ENCODE results near the gene GCG.
A peak's percentile ranks its signal among the peaks of the same experiment; 100 is the strongest.

The GCG gene

DNA sequence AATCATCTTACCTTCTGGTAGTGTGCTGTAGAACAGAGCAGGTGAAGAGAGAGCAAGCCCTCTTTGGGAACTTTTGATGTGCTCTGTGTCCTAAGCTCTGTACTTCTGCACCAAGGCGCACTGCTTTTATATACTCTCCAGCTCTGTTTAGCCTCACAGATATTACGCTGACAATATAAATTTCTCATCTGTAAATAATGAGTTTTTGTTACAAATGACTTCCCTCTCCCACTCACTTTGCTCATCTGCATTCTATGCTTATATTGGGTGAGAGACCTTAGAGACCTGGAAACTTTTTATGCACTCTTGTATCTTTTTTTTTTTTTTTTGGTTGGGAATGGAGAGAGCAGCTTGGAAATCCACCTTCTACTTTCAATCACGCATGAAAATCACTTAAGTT lies at the start of gene GCG:
Gene GCG (minus strand): TSS at position 101 of the 400 bp plus-strand sequence. CDS start 3,069 bp downstream, outside the sequence.
- DNase-seq = no peak

DNA sequence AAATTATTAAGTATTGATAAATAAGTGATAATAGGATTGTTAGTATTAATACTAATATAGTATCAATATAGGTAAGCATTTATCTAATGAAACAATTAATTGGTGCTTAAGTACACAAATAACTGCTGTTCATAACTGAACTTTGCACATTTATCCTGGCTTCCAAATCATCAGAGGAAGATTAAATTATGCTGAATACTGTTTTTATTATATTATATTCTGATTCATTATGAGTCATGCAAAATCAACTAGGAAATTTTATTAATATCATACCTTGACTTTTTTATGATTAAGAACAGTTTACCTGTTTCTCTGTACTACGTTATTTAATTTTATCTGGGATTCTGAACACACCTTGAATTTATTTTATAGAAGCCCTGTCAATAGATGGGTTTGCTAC lies 48.6 kb upstream of the GCG start:
- no peak for DNase-seq

DNA sequence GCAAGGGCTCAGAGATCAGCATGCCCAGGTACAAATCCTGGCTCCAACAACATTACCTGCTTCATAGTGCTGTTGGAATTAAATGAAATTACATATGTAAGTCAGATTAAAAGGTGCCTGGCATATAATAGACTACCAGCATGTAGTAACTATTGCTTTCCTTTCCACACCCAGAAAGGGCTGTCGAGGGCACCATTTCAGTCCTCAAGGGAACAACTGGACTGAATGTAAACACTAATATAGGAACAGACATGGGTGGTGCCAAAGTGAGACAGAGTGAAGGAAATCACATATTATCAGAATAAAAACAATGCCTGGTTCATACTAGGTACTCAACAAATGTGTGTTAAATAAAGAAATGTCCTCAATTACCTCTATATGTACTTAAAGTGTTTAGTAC lies 47.9 kb upstream of the GCG start:
- no peak for DNase-seq

DNA sequence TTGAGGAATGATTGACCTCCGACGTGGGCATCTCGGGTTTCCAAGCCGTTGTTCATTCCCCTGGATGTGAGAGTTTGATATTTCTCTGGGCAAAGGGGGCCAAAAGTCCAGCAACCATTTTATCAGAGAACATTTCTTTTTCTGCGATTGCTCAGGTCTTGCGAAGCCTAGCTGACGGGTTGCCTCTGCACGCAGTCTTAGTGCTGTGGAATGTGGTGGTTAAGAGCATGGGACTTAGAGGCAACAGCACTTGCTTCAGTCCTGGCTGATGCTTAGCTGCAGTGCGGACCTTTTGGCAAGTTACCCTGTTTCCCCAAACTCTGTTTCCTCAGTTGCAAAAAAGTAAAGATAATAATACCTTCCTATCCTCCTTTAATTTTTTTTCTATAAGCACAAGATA lies 46.2 kb upstream of the GCG start:
- DNase-seq = peak; percentile 8

DNA sequence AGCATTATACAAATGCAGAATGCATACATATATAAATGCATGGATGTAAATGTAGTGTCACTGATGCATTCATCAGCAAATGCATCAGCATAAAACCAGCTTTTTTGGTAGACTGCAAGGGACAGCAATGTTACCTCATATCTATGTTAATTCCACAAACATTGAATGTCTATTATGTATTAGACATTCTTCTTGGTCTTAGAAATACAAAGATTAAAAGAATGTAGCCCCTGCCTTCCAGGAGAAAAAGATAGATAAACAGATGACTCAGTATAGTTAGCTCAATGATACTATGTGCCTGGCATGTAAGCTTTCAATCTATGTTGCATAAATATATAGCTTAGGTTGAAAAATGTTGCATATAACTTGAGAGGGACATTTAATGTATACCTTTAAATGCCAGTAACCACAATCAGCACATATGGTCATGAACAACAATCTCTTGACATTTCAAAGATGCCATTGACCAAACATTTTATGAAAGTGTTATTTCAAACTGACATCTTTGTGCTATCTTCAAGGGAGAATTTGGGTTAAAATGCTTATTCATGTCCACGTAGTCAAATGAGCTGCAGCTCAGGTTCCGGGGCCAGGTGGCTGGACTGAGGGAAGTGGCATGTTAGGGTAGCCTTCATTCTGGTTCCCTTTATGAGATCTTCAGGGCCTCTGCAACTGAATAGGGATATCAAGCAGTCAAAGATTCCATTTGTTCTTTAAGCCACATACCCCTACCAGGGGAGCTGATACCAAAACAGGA lies 45.2 kb upstream of the GCG start:
- DNase-seq = peak; percentile 73

DNA sequence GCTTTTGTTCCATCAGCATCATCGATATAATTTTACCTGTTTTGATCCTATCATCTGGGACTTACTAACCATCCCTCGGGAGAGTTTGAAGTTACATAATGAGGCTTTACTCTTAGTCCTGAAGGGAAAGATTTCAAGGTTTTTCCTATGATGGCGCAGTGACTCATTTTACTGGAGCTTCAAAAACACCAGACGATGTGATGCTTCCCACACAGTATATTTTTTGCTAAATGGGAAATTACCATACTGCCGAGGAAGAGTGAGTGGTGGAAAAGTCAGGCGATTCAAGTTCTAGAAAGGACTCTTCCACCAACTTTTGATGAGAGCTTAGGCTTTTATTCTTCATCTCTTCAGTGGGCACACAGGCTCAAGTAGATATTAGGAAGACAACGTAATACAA lies 44.6 kb upstream of the GCG start:
- peak; percentile 86 for DNase-seq

DNA sequence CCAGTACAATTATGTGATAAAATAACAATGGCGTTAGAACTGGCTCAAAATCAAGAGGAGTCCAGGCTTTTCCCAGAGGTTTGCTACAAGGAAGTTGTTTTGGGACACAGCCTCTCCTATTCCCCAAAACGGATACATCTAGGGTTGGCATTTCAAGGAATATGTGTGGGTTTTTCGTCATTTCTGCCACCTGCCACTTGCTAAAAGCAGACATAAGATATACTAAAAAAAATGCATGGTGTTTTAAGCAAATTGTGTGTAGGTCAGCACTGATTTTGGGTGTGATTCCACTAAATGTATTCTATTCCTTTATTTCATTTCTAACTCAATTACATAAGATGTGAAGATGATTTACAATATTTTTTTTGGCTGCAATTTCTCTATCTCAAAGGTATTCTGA lies 36.4 kb upstream of the GCG start:
- DNase-seq = no peak

DNA sequence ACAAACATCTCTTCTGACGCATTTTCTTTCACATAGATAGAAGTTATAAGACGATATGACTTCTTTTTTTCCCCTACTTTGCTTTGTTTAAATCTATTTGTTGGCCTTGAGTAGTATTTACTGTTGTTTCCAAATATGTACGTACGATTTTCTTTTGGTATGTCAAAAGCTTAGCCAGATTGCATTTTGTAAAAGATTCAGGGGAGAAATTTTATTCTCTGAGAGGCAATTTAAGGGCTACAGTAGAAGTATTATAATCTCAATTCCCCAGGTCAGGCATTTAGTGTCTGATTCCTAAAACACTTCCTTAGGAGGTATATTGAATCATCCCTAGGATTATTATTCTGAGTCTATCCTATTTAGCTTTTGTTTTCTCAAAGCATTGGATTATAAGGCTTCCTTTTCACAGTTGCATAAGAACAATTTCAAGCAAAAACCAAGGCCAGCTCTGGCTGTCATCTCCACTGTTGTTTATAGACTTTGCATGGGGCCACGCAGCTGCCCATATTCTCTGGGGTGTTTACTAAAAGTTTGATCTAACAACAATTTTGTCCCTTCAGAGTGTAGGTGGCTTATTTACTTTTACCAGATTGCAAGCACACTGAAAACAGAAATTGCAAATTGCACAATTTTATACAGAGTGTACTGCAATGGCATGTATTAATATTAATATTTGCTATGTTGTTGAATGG lies 33.6 kb upstream of the GCG start:
- DNase-seq = no peak

DNA sequence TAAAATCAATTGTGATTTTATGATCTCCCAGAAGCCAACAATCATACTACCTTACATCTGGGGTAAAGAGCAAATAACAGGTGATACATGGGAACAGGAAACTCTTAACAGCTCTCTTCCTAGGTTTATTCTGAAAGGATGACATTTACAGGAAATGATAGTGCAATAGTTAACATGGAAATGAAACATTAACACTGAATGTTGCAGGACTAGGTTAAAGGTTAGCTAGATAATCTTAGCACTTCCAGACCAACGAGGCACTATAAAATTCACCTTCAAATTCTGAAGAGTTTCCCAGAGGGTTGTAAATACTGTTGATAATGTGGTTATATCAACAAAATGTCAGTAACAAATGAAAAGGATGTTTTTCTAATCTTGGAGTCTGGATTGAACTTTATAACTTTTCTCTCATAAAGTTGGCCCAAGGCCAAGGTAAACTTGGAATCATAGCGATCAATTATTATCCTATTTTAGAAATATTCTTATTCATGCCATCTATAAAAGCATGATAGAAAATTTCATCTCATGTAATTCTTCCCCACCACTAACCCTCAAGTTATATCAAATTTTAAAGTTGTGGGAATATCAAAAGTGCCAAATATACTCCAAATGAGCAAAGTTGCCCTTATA lies 32.9 kb upstream of the GCG start:
- DNase-seq = no peak

DNA sequence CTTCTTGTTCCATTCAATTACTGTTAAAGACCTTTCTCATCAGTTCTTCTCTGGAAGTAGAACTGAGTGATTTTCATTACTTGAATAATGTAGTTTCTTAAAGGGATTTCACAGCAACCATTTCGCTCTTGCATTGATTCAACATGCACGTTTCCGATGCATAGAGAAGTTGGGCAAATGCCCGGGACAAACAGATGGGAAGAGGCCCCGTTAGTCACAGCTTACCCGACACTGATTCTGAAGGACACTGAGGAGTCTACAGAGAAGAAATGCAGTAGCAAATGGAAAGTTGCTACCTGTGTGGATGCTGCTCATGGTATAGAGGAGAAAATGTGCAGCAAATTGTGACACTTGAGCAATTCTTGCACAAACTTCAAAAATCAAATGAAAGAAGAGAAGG lies 32.3 kb upstream of the GCG start:
- no peak for DNase-seq

DNA sequence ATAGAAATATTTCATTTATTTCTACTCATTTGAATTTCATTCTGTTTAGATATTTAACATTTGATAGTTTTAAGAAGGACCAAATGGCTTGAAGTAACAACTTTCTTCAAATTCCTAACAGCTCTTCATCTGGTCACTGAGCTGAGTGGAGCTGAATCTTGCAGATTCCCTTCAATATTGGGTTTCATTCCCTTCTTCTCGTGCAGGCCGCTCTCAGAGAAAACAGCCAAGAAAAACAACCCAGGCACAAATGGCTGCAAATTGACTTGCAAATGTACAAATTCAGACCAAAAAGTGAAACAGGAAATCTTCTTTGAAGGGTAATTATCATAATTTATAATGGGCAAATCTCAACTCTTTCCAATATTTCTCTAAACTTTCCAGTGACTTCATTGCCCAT lies 30.3 kb upstream of the GCG start:
- DNase-seq = no peak

DNA sequence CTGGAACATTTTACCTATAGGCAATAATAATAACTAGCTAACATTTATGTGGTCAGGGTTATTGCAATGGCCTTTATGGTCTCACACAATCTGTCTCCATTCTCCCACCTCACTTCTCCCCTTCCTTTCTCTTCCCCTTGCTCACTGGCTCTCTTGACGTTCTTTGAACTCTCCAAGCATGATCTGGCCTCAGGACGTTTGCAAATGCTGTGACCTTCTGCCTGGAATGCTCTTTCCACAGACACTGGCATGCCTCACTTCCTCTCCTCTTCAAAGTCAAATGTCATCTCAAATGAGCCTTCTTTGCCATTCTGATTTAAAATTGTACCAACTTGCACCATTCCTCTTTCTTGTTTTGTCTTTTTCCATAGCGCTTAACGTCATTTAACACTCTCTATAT lies 25.3 kb upstream of the GCG start:
- no peak for DNase-seq

DNA sequence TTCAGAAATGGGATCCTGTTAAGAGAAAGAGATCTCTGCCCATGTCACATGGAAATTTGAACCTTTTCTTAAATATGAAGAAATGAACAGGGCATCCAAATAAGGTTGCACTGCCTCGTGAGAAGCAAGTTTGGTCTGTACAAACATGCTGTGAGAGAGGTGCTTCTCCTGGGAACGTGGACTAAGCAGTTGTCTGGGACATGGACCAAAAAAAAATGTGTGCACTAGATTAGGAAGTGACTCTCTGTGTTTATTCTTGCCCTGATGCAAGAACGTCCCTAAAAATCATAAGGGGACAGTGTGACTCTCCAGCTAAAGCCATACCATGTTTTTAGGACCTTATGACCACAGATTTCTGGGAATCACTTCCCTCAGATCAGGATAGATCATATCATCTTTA lies 23.7 kb upstream of the GCG start:
- DNase-seq = no peak

DNA sequence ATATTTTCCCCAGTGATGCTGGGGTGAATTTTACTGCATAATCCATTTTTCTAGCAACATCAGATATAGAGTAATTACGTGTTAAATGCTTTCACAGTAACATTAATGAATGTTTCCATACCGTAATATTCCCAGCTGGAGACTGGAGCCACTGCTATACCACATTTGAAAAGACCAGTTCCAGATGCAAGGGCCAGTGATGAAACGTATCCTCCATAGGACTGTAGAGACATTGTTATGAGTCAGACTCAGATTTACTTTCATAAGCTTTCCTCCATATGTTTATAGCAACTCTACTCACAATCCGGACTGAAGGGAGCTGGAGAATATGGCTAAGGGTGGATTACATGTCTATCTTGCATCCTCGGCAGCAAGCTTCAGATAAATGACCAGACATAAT lies 22.7 kb upstream of the GCG start:
- no peak for DNase-seq

DNA sequence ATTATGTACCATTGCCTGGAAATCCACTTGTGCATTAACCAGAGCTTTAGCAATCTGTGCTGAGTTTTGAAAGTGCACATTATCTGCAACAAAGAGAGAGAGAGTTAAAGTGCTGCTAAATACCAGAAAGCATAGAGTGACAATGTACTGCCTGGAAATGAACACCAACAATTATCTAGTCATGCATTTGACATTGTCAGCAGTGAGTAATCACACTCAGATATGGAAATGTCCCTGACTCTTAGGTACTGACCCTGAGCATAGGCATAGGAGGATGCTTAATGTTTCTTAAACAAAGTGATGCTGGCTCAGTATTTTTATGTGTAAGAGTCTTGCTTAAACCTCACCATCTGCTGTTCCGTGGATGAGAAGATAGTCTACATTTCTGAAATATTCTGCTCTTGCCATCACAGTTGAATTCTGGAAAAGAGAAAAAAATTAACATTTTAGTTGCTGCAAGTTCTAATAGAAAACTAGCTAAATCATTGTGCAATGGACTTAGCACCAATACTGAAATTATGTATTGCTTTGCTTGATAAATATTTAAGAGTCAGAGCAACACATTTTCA lies 20.8 kb upstream of the GCG start:
- DNase-seq = no peak

DNA sequence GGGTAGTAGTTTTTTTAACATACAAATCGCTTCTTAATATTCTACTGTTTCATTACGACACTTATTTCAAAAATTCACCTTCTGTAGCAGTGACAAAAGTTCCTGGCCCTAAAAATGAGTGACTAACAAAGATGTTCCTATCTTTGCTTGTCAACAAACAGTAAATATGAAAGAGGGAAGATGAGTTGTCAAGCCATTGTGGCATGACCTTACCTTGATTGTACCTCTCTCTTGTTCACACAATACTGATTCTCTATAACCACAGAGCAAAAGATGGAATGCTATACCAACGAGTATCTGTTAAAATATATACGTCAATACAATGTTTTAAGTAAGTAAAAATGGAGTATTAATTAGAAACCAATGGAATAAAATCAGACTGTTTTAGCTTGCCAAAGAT lies 14.7 kb upstream of the GCG start:
- no peak for DNase-seq

DNA sequence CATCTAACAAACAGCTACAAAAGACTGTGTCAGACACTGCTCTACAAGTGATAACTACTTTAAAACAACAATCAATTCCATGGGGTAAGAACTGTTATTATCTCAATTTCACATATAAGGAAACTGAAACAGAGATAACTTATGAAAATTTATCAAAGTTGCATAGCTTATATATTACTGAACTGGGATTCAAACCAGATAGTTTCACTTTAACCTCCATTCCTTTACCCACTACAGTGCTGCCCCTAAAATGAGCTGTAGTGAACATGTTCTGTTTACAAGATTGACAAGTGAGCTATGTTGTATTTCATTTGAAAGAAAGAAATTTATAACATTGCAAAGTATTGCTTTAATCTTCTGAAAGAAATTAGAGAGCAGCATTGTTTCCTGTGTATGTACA lies 14.1 kb upstream of the GCG start:
- DNase-seq = no peak

DNA sequence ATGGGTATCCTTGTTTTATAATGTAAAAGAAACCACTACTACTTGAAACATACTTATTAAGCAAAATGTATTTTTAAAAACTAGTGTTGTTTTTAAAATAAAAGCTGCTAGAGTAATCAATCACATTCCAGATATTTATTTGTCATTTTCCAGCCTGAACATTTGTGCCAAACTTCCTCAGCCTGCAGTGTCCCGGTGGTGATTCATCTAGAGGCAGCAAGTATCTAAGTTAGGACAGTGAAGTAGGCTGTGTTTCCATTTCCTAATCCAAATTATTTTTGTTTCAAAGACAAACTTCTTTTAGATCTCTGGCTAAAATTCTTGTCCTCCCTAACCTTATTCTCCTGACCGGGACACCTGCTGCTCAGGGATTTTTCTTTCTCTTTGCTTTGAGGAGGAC lies 12.8 kb upstream of the GCG start:
- no peak for DNase-seq

DNA sequence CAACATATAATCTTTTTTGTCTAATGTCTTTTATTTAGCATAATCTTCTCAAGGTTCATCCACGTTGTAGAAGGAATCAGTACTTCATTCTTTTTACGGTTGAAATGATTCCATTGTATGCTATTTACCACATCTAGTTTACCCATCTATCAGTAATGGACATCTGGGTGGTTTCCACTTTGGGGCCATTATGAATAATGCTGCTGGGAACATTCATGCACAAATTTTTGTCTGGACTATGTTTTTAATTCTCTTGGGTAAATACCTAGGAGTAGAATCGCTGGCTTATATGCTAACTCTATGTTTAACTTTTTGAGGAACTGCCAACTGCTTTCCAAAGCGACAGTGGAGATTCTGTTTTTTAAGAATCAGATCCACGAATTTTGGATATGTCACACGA lies 7.4 kb upstream of the GCG start:
- no peak for DNase-seq

DNA sequence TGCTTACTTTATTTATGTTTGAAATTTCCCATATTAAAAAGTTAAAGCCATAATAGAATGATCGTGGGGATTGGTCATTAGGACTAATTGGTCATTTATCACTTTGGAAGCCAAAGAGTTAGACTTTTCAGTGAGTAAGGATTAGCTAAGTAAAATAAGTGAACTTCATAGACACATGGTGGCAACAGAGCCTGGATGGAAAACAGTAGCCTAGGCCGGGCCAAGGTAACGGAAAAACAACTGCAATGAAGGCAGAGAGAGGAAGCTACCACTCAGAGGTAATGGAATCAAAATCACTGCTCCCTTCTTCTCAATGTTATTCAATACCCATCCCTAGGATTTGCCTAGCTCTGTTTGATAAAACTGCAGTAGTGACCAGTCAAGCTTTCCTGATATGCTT lies 4.1 kb upstream of the GCG start:
- no peak for DNase-seq

DNA sequence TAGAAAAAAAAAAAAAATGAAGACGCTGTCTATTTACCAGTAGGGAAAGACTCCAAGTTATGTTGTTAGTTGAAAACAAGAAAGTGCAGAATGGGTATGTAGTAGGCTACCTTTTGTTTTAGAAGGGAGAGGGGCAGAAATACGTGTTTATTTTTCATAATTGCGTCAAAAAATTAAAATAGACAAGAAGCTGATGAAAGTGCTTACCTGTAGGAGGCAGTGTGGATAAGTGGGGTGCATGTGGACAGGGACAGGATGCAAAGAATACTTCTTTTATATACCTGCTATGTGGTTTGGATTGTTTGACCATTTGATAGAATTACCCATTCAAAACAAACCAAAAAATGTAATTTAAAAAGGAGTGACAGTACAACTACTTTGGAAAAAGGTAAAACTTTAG lies 3.0 kb upstream of the GCG start:
- DNase-seq = no peak

DNA sequence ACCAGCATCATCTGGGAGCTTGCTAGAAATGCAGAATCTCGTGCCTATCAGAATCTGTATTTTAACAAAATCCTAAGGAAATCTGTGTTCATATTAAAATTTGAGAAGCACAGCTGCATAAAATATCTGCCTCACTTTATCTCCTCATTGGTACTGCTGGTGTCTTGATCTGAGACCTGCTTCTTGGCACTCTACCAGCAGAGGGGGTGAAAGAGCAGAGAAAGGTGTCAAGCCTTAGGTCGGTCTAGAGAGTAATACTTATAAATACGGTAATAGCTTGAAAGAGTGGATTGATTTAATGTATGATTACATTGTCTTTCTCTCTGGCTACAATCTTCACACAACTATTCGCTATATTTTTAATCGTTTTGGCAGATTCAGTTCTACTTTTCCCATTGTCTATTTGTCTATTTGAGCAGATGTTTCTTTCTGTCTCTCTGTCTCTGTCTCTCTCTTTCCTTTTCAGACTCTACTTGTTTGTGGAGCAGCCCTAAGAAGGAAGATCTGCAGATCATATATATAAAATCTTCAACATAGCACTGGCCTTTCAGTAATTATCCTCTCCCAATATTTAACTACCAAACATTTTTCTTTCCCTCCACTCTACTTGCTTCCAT lies 1.7 kb upstream of the GCG start:
- DNase-seq = peak; percentile 31

DNA sequence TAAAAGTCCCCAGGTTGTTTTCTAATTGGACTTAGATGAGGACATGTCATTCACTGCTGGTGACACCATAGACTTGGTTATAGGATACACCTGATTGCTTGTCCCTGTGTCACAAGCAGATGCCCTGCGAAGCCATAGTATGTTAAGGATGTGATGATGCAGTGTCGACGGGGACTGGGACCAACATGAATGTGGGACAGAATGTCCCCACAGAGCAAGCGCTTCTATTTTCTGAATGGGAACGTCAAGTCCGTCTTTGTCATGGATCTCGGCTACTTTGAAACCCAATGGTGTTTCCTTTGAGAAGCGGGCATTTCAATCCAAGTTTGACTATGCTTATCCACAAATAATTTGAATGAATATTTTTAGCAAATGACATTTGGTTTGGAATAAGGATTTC lies 2.1 kb downstream of the GCG start:
- no peak for DNase-seq

DNA sequence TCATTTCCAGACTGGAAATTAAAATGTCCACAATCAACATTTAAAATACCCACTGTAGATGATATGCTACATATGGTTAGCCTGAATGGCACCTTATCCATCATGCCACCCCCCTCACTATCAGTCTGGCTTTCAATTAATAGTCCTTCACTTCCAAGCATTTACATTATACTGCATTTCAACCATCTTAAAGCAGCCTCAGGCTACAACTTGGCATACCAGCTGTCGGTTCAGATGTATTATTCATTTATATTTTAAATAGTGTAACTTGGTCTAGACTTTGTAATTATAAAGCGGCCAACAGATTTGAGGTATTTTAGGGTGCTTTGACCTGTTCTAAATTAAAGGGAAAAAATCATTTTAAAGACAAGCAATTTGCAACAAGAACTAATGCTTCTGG lies 2.6 kb downstream of the GCG start:
- DNase-seq = no peak

Data from NCI-H226 (cell line).